Measurements from ENCODE around the gene HAAO. TPM values are rescaled to one million over a fixed set of nuclear protein-coding genes. Genes with fewer than 3 reads are reported as not detected.

HAAO gene
- polyA plus RNA-seq, 2 donors: 3.0 to 6.9 TPM

Other genes starting within 250 kb of the HAAO start
- gene MTA3, start 224.0 kb downstream of the HAAO start, polyA plus RNA-seq: 10 to 100 TPM; 31.7 to 55.3 TPM
- 1 to 10 TPM in 1 of 2 donors, under 1 TPM in 1; 0.48 to 2.5 TPM for gene OXER1, start 28.4 kb downstream of the HAAO start, polyA plus RNA-seq

Measured in esophagus (tissue), 2 donors.